Ectodermal cell (in vitro differentiated cells): ENCODE data around the gene RANBP1.

Source experiments
- H3K27ac ChIP-seq: 2 replicates; pipeline ENCODE4 v1.7.0; 2013; ENCODE audit warnings: mild to moderate bottlenecking, low read depth, low read length; ENCODE audit not compliant: insufficient read depth, poor library complexity, severe bottlenecking
- H3K27me3 ChIP-seq: 2 replicates; pipeline ENCODE4 v1.7.0; 2013; ENCODE audit warnings: mild to moderate bottlenecking, low read length; ENCODE audit not compliant: insufficient read depth, control insufficient read depth, poor library complexity, severe bottlenecking
- H3K36me3 ChIP-seq: one replicate; pipeline ENCODE4 v1.7.0; 2013; ENCODE audit warnings: low read length; ENCODE audit not compliant: control insufficient read depth, insufficient read depth
- H3K4me1 ChIP-seq: one replicate; pipeline ENCODE4 v1.7.0; 2013; ENCODE audit warnings: low read length; ENCODE audit not compliant: control insufficient read depth, insufficient read depth
- H3K4me3 ChIP-seq: 2 replicates; pipeline ENCODE4 v1.7.0; 2013; ENCODE audit warnings: low read depth, low read length, control low read depth; ENCODE audit not compliant: insufficient read depth
- H3K9me3 ChIP-seq: 2 replicates; pipeline ENCODE4 v1.7.0; 2013; ENCODE audit warnings: mild to moderate bottlenecking, low read length, moderate library complexity; ENCODE audit not compliant: control insufficient read depth
- WGBS, 2 experiments: methylation state at CpG; one replicate each; pipeline ENCODE4 v1.1.7; 2013; ENCODE audit warnings: missing lambda C conversion rate in 2 of 2; 5-methylcytosine and 5-hydroxymethylcytosine counted together

The RANBP1 gene

DNA sequence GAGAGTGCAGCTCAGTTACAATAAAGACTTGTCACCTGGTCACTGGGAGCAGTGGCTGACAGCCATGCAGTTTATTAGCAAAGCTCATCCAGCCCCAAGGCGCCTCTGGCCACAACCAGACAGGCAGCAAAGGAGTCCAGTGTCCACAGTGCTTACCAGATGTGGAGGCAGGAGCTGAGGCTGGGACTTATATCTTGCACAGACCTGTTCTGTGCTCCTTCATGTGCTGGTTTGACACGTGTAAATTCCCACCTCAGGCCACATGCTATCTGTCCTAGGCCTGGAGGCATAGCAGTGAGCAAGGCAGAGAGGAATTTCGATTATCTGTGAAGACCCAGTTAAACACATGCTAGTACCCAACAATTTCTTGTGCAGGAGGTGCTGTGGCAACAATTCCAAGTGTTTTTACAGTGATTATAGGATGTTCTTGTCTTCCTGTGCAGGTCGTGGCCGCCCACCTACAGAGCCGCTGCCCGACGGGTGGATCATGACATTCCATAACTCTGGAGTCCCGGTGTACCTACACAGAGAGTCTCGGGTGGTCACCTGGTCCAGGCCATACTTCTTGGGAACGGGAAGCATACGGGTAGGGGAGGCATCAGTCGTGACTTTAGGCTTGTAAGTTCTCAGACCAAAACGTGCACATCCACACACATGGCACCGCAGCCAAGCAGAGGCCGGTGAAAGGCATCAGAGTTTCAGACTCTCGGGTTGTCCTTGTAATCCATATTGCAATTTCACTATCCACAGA lies 26.5 kb upstream of the RANBP1 start:
- WGBS, 2 experiments: 95 to 97% methylated on average over 17 of the region's 17 CpGs

DNA sequence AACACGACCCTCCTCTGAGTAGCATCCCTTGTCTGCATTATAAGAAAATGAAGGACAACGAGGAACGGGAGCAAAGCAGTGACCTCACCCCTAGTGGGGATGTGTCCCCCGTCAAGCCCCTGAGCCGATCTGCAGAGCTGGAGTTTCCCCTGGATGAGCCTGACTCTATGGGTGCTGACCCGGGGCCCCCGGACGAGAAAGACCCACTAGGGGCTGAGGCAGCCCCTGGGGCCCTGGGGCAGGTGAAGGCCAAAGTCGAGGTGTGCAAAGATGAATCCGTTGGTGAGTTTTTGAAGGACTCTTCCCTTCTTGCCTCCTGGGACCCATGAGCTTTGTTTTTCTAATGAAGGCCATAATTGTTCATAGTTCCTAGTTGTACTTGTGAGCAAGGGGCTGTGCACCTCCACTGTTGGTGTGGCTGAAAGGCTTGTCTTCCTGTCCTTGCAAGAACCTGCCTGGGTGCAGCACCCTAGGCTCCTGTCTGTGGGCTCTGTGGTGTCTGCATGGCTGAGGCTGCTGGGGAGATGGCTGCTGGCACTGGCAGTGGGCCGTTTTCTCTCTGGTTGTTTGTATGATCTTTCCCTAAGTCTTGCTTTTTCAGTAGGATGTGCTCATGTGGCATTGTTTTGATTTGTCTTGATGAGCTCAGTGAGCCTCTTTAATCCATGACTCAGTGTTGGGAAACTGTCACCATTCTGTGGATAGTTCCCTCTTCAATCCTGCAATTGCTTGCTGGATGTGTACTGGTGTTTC lies 25.8 kb upstream of the RANBP1 start:
- Histone ChIP-seq H3K27me3 (no peaks in the 10 kb centered on the region), H3K36me3 (peaks cover 88% of the 10 kb centered on the region), H3K4me3 (no peak overlapping the region), H3K4me1 (no peaks in the 10 kb centered on the region), H3K9me3 (no peaks in the 10 kb centered on the region), H3K27ac (no peak overlapping the region)
- WGBS, 2 experiments: 95 to 96% methylated on average over 11 of the region's 11 CpGs

More for the DNA sequence above, 26.5 kb upstream of the RANBP1 start:
- Histone ChIP-seq H3K36me3 (peaks cover 82% of the 10 kb centered on the region), H3K27ac (no peak overlapping the region), H3K4me1 (peaks cover 4% of the 10 kb centered on the region), H3K4me3 (no peak overlapping the region), H3K27me3 (no peaks in the 10 kb centered on the region), H3K9me3 (no peaks in the 10 kb centered on the region)

DNA sequence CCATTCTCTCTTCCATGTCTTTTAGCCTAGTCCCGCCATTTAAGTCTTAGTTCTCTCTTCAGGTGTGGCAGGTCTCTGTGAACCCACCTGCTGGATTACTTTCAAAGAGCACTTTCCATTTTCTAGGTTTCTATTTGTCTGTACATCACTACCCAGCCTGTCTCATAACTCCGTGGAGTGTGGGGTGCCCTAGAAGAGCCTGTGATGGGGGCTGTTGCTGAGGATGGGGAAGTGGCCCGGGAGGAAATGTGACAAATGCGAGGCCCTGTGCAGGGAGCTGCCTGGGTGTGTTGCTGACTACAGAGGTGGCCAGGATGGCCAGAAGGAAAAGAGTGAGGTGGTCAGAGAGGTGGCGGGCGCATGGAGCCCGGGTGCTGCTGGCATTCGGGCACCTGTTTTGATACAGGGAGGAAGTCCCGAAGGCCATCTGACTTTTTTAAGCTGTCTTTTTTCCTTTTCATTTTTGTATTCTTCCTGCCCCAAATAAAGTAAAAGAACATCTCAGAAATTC lies 25.1 kb upstream of the RANBP1 start:
- no peaks in the 10 kb centered on the region for H3K27me3 ChIP-seq
- peaks cover 94% of the 10 kb centered on the region for H3K36me3 ChIP-seq
- 93 to 97% methylated on average over 9 of the region's 9 CpGs for WGBS, 2 experiments
- H3K9me3 ChIP-seq: no peaks in the 10 kb centered on the region
- no peak overlapping the region for H3K4me3 ChIP-seq
- H3K27ac ChIP-seq: no peak overlapping the region
- no peaks in the 10 kb centered on the region for H3K4me1 ChIP-seq

DNA sequence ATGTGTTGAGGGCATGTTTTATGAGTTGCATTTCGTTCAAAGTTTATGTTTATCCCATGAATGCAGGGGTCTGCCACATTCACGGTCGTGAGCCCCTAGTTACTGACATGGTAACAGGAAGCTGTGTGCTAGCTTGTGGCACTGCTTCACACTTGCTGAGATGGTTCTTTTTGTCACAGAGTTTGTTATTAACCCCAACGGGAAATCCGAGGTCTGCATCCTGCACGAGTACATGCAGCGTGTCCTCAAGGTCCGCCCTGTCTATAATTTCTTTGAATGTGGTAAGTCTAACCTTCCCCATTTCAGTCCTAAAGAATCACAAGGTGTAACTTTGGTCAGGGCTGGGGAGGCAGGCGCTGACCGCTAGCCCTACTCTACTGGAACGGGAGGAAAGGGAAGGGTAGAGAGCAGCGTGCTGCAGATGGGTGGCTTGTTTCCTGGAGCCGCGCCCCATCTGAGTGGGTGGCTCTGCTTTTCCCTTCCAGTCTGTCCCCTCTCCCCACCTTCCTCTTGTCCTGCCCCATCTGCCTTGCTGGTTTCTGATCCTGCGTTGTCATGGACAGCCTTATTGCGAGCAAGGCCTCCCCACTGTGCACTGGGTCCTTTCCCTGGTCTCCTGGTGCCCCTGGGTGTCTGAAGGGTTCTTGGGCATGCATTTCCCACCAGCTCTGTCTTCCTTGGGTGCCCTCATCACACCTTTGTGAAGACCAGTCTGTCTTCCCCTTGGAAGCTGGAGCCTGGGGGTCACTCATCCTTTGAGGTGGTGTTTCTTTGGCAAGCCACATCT lies 24.0 kb upstream of the RANBP1 start:
- no peaks in the 10 kb centered on the region for H3K4me1 ChIP-seq
- WGBS, 2 experiments: 98% methylated on average over 16 of the region's 16 CpGs
- H3K4me3 ChIP-seq: no peak overlapping the region
- H3K27me3 ChIP-seq: no peaks in the 10 kb centered on the region
- H3K9me3 ChIP-seq: no peaks in the 10 kb centered on the region
- peaks cover 96% of the 10 kb centered on the region for H3K36me3 ChIP-seq
- no peak overlapping the region for H3K27ac ChIP-seq

DNA sequence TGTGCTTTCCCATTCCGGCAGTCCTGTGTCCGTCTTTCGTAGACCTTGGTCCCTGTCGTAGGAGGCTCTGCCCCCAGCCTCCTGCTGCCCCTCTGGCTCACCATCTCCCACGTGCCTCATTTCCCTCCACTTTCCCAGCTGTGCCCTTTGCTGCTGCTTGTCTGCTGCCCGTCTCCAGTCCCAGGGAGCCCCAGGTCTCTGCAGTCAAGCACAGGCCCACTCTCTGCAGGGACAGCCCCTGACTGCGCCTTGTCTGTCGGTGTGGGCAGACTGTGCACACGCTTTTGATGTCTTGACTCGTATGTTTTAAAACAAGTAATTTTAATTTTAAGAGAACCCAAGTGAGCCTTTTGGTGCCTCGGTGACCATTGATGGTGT lies 23.4 kb upstream of the RANBP1 start:
- Histone ChIP-seq H3K27ac (no peak overlapping the region), H3K4me3 (no peak overlapping the region), H3K27me3 (no peaks in the 10 kb centered on the region), H3K4me1 (no peaks in the 10 kb centered on the region), H3K9me3 (no peaks in the 10 kb centered on the region), H3K36me3 (peaks cover 95% of the 10 kb centered on the region)
- 94 to 96% methylated on average over 11 of the region's 11 CpGs for WGBS, 2 experiments

DNA sequence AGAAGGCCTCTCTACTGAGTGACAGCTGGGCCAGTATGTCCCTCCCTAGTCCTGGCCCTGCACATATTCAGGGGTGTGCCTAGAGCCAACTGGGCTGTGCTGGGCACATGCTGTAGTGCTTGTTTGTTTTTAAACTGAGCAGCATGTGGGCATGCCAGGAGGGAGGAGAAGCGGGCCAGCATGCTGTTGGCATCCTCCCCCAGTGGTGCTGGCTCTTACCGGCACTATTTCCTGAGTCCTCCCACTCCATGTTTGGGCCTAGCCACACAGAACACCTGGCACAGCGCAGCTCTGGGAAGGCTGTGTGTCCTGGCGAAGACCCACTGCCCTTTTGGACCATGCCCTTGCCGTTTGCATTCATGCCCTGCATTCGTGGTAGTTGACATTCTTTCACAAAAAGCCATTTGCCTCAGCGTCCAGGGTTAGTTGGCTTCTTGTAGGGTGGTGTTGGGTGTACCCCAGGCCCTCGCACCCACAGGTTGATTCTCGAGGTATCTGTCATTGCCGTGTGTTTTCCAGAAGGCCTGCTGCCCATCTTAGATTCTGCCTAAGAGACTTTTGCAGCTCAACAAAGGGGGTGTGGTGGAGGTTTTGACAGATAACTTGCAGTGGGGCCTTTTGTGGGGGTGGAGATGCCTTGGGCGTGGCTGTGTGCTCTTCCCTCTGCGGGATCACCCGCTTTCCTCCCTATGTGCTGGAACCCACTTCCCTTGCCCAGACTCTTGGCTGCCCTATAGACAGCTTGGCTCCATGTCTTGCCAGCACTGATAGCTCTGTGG lies 22.3 kb upstream of the RANBP1 start:
- Histone ChIP-seq H3K36me3 (peaks cover 89% of the 10 kb centered on the region), H3K4me1 (no peaks in the 10 kb centered on the region), H3K4me3 (no peak overlapping the region), H3K9me3 (no peaks in the 10 kb centered on the region), H3K27ac (no peak overlapping the region), H3K27me3 (no peaks in the 10 kb centered on the region)
- 94 to 96% methylated on average over 13 of the region's 13 CpGs for WGBS, 2 experiments

DNA sequence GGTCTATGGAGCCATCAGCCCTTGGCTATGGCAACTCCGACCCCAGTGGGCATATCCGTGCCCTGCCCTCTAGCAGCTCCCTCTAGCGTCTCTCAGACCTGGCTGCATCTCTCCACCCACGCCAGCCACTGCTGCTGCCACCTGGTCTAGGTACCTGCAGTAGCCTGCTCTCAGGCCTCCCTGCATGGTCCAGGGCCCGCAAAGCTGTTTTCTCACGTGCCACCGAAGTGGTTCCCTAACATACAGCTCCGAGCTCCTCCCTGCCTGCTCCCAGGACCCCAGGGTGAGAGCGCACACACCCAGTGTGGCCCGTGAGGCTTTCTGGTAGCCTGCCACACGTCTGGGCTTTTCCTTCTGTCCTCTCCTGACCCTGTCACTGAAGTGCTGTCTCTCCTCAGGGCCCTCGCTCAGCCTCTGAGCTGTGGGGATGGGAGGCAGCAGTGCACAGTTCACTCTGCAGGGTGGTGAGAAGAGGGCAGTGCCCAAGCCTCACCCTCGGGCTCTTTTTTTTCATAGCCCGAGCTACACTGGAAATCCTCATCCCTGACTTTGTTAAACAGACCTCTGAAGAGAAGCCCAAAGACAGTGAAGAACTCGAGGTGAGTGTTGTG lies 21.6 kb upstream of the RANBP1 start:
- Histone ChIP-seq H3K36me3 (peaks cover 89% of the 10 kb centered on the region), H3K27ac (no peak overlapping the region), H3K9me3 (no peaks in the 10 kb centered on the region), H3K27me3 (no peaks in the 10 kb centered on the region), H3K4me1 (no peaks in the 10 kb centered on the region), H3K4me3 (no peak overlapping the region)
- 94 to 95% methylated on average over 15 of the region's 15 CpGs for WGBS, 2 experiments

DNA sequence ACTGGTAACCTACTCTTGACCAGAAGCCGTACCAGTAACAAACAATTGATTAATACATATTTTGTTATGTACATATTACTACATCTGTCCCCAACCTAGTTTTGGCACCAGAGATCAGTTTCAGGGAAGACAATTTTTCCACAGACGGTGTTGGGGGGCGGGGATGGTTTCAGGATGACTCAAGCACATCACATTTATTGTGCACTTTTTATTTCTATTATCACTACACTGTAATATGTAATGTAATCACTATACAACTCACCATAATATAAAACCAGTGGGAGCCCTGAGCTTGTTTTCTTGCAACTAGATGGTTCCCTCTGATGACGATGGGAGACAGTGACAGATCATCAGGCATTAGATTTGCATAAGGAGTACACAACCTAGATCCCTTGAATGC lies 20.4 kb upstream of the RANBP1 start:
- Histone ChIP-seq H3K4me3 (no peak overlapping the region), H3K27me3 (no peaks in the 10 kb centered on the region), H3K27ac (no peak overlapping the region), H3K4me1 (no peaks in the 10 kb centered on the region), H3K36me3 (peaks cover 88% of the 10 kb centered on the region), H3K9me3 (no peaks in the 10 kb centered on the region)
- WGBS, 2 experiments: 87 to 100% methylated on average over 3 to 4 of the region's 4 CpGs

DNA sequence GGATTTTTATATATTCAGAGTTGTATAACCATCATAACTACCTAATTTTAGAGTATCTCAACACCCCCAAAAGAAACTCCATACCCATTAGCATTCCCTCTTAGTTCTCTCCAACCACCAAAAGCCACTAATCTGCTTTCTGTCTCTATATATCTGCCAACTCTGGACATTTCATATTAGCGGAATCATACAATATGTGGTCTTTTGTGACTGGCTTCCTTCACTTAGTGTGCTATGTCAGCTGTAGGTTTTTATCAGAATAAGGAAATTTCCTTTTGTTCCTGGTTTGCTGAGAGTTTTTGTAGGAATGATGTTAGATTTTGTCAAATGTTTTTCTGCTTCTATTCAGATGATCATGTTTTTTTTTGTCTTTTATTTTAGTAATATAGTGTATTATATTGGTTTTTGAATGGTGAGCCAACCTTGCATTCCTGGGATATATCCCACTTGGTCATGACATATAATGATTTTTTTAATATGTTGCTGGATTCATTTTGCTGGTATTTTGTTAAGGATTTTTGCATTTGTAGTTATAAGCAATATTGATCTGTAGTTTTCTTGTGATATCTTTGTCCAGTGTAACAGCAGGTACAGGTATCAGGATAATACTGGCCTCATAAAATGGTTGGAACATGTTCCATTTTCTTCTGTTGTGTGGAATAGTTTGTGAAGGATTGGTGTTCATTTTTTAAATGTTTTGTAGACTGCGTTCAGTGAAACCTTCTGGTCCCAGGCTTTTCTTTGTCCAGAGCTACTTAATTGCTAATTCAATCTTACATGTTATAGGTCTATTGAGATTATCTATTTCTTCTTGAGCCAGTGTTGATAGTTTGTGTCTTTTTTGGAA lies 19.1 kb upstream of the RANBP1 start:
- Histone ChIP-seq H3K4me1 (no peaks in the 10 kb centered on the region), H3K27ac (no peak overlapping the region), H3K27me3 (no peaks in the 10 kb centered on the region), H3K9me3 (no peaks in the 10 kb centered on the region), H3K36me3 (peaks cover 81% of the 10 kb centered on the region), H3K4me3 (no peak overlapping the region)
- WGBS, 2 experiments: 90 to 100% methylated on average over 2 of the region's 2 CpGs
